Hepatocyte (in vitro differentiated cells): ENCODE measurements around the gene ALDH1L1.

ENCODE experiments used
- EZH2 ChIP-seq: fragments of 200-600 bp; sonication (generic); IDR thresholded peaks from 2 replicates; pipeline ENCODE4 v1.6.1; 2016; ENCODE audit warnings: antibody characterized with exemption, mild to moderate bottlenecking, borderline replicate concordance
- EZH2phosphoT487 ChIP-seq: fragments of 200-600 bp; sonication (generic); IDR thresholded peaks from one replicate; pipeline ENCODE4 v1.6.1; 2018; ENCODE audit warnings: antibody characterized with exemption, mild to moderate bottlenecking, low read depth, moderate library complexity; ENCODE audit not compliant: unreplicated experiment, severe bottlenecking
- TF ChIP-seq, protein P1 (sequence below): fragments of 200-600 bp; sonication (generic); IDR thresholded peaks from 2 replicates; pipeline ENCODE4 v1.5.1; 2016; ENCODE audit warnings: antibody characterized with exemption, mild to moderate bottlenecking; ENCODE audit not compliant: poor library complexity

GRCh38 chr3:126108676-126109050, 71.7 kb downstream of the ALDH1L1 start:
- TF ChIP-seq, protein P1, sequence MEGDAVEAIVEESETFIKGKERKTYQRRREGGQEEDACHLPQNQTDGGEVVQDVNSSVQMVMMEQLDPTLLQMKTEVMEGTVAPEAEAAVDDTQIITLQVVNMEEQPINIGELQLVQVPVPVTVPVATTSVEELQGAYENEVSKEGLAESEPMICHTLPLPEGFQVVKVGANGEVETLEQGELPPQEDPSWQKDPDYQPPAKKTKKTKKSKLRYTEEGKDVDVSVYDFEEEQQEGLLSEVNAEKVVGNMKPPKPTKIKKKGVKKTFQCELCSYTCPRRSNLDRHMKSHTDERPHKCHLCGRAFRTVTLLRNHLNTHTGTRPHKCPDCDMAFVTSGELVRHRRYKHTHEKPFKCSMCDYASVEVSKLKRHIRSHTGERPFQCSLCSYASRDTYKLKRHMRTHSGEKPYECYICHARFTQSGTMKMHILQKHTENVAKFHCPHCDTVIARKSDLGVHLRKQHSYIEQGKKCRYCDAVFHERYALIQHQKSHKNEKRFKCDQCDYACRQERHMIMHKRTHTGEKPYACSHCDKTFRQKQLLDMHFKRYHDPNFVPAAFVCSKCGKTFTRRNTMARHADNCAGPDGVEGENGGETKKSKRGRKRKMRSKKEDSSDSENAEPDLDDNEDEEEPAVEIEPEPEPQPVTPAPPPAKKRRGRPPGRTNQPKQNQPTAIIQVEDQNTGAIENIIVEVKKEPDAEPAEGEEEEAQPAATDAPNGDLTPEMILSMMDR: no peak
- TF ChIP-seq EZH2 (no peak), EZH2phosphoT487 (no peak)
